ENCODE results near the gene HOXB5.

The HOXB5 gene

GRCh38 chr17:48544349-48545021 is 49.1 kb downstream of the HOXB5 start (continued):
- TF ChIP-seq ZNF670 (tag by site-specific recombination; IDR thresholded peaks at IDR 0.05; ENCODE audit: low read depth): no peak
- no peak for TF ChIP-seq ZNF202 (tag by site-specific recombination; IDR thresholded peaks at IDR 0.05; ENCODE audit: borderline replicate concordance)
- TF ChIP-seq, protein P1, sequence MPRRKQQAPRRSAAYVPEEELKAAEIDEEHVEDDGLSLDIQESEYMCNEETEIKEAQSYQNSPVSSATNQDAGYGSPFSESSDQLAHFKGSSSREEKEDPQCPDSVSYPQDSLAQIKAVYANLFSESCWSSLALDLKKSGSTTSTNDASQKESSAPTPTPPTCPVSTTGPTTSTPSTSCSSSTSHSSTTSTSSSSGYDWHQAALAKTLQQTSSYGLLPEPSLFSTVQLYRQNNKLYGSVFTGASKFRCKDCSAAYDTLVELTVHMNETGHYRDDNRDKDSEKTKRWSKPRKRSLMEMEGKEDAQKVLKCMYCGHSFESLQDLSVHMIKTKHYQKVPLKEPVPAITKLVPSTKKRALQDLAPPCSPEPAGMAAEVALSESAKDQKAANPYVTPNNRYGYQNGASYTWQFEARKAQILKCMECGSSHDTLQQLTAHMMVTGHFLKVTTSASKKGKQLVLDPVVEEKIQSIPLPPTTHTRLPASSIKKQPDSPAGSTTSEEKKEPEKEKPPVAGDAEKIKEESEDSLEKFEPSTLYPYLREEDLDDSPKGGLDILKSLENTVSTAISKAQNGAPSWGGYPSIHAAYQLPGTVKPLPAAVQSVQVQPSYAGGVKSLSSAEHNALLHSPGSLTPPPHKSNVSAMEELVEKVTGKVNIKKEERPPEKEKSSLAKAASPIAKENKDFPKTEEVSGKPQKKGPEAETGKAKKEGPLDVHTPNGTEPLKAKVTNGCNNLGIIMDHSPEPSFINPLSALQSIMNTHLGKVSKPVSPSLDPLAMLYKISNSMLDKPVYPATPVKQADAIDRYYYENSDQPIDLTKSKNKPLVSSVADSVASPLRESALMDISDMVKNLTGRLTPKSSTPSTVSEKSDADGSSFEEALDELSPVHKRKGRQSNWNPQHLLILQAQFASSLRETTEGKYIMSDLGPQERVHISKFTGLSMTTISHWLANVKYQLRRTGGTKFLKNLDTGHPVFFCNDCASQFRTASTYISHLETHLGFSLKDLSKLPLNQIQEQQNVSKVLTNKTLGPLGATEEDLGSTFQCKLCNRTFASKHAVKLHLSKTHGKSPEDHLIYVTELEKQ (tag by site-specific recombination; IDR thresholded peaks at IDR 0.05; ENCODE audit: borderline replicate concordance): no peak
- 0 out of 2 replicates have a peak, but pooled peaks have one; percentile 19 for TF ChIP-seq KLF7 (tag by site-specific recombination; IDR thresholded peaks at IDR 0.05; ENCODE audit: borderline replicate concordance)
- no peak for TF ChIP-seq ZNF544 (tag by site-specific recombination; IDR thresholded peaks at IDR 0.05)
- TF ChIP-seq ZBTB17 (tag by site-specific recombination; IDR thresholded peaks at IDR 0.05): peak; percentile 25; the same call in 1 of the 2 replicates
- no peak for TF ChIP-seq ZNF354C (tag by site-specific recombination; IDR thresholded peaks at IDR 0.05; ENCODE audit: borderline replicate concordance, low read depth)
- no peak for TF ChIP-seq ZNF558 (tag by site-specific recombination; IDR thresholded peaks at IDR 0.05)
- TF ChIP-seq ZNF184 (tag by site-specific recombination; IDR thresholded peaks at IDR 0.05): no peak
- TF ChIP-seq ZNF645 (tag by site-specific recombination; IDR thresholded peaks at IDR 0.05): no peak
- no peak; the same call in none of the 2 replicates for TF ChIP-seq ZNF341 (tag by site-specific recombination; IDR thresholded peaks at IDR 0.05; ENCODE audit: low read depth)
- TF ChIP-seq MZF1 (tag by site-specific recombination; IDR thresholded peaks at IDR 0.05; ENCODE audit: borderline replicate concordance): no peak
- TF ChIP-seq, protein P2, sequence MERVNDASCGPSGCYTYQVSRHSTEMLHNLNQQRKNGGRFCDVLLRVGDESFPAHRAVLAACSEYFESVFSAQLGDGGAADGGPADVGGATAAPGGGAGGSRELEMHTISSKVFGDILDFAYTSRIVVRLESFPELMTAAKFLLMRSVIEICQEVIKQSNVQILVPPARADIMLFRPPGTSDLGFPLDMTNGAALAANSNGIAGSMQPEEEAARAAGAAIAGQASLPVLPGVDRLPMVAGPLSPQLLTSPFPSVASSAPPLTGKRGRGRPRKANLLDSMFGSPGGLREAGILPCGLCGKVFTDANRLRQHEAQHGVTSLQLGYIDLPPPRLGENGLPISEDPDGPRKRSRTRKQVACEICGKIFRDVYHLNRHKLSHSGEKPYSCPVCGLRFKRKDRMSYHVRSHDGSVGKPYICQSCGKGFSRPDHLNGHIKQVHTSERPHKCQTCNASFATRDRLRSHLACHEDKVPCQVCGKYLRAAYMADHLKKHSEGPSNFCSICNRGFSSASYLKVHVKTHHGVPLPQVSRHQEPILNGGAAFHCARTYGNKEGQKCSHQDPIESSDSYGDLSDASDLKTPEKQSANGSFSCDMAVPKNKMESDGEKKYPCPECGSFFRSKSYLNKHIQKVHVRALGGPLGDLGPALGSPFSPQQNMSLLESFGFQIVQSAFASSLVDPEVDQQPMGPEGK (tag by site-specific recombination; IDR thresholded peaks at IDR 0.05): peak; percentile 98
- TF ChIP-seq PBX3 (CRISPR knock-in tag; IDR thresholded peaks at IDR 0.05): no peak
- TF ChIP-seq ZNF843 (tag by site-specific recombination; IDR thresholded peaks at IDR 0.05): peak; percentile 36; the same call in 1 of the 2 replicates
- no peak for TF ChIP-seq ZNF2 (tag by site-specific recombination; IDR thresholded peaks at IDR 0.05)
- TF ChIP-seq, protein P3, sequence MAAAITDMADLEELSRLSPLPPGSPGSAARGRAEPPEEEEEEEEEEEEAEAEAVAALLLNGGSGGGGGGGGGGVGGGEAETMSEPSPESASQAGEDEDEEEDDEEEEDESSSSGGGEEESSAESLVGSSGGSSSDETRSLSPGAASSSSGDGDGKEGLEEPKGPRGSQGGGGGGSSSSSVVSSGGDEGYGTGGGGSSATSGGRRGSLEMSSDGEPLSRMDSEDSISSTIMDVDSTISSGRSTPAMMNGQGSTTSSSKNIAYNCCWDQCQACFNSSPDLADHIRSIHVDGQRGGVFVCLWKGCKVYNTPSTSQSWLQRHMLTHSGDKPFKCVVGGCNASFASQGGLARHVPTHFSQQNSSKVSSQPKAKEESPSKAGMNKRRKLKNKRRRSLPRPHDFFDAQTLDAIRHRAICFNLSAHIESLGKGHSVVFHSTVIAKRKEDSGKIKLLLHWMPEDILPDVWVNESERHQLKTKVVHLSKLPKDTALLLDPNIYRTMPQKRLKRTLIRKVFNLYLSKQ (tag by site-specific recombination; IDR thresholded peaks at IDR 0.05; ENCODE audit: borderline replicate concordance): no peak
- TF ChIP-seq BCL11A (tag by site-specific recombination; IDR thresholded peaks at IDR 0.05; ENCODE audit: low read depth): no peak
- no peak for TF ChIP-seq ZBTB7A (tag by site-specific recombination; IDR thresholded peaks at IDR 0.05; ENCODE audit: low read depth)
- TF ChIP-seq, protein P4, sequence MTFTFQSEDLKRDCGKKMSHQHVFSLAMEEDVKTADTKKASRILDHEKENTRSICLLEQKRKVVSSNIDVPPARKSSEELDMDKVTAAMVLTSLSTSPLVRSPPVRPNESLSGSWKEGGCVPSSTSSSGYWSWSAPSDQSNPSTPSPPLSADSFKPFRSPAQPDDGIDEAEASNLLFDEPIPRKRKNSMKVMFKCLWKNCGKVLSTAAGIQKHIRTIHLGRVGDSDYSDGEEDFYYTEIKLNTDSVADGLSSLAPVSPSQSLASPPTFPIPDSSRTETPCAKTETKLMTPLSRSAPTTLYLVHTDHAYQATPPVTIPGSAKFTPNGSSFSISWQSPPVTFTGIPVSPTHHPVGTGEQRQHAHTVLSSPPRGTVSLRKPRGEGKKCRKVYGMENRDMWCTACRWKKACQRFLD (tag by site-specific recombination; IDR thresholded peaks at IDR 0.05): no peak
- no peak for TF ChIP-seq ZNF830 (tag by site-specific recombination; IDR thresholded peaks at IDR 0.05; ENCODE audit: low read depth)
- TF ChIP-seq ZNF175 (tag by site-specific recombination; IDR thresholded peaks at IDR 0.05): no peak
- TF ChIP-seq GLI4 (tag by site-specific recombination; IDR thresholded peaks at IDR 0.05): no peak
- TF ChIP-seq, protein P5, sequence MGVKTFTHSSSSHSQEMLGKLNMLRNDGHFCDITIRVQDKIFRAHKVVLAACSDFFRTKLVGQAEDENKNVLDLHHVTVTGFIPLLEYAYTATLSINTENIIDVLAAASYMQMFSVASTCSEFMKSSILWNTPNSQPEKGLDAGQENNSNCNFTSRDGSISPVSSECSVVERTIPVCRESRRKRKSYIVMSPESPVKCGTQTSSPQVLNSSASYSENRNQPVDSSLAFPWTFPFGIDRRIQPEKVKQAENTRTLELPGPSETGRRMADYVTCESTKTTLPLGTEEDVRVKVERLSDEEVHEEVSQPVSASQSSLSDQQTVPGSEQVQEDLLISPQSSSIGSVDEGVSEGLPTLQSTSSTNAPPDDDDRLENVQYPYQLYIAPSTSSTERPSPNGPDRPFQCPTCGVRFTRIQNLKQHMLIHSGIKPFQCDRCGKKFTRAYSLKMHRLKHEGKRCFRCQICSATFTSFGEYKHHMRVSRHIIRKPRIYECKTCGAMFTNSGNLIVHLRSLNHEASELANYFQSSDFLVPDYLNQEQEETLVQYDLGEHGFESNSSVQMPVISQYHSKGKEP (tag by site-specific recombination; IDR thresholded peaks at IDR 0.05): no peak
- no peak for TF ChIP-seq ZBTB8A (tag by site-specific recombination; IDR thresholded peaks at IDR 0.05)
- TF ChIP-seq, protein P6, sequence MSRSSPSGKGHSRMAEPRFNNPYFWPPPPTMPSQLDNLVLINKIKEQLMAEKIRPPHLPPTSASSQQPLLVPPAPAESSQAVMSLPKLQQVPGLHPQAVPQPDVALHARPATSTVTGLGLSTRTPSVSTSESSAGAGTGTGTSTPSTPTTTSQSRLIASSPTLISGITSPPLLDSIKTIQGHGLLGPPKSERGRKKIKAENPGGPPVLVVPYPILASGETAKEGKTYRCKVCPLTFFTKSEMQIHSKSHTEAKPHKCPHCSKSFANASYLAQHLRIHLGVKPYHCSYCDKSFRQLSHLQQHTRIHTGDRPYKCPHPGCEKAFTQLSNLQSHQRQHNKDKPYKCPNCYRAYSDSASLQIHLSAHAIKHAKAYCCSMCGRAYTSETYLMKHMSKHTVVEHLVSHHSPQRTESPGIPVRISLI (tag by site-specific recombination; IDR thresholded peaks at IDR 0.05): no peak
